Neural cell (in vitro differentiated cells): Measurements from ENCODE around the gene ACTBL2. TPM values are rescaled to one million over a fixed set of nuclear protein-coding genes. Genes with fewer than 3 reads are reported as not detected.

ENCODE experiments used
- H2AFZ ChIP-seq: fragments of 200-600, 300-800 bp; sonication (generic), shearing (Covaris generic); 2 replicates; pipeline ENCODE4 v1.6.0; 2014; ENCODE audit warnings: low read depth, mild to moderate bottlenecking, antibody characterized with exemption, low read length, moderate library complexity
- H3F3A ChIP-seq: fragments of 200-600 bp; shearing (Covaris generic); 2 replicates; pipeline ENCODE4 v1.6.1; 2016; ENCODE audit warnings: mild to moderate bottlenecking, moderate library complexity, mixed read lengths, antibody characterized with exemption, low read length; ENCODE audit not compliant: insufficient read depth, poor library complexity, severe bottlenecking
- H3K27ac ChIP-seq: fragments of 200-600, 300-800 bp; sonication (generic), shearing (Covaris generic); 2 replicates; pipeline ENCODE4 v1.5.1; 2014; ENCODE audit warnings: mild to moderate bottlenecking, low read length, moderate library complexity
- H3K27me3 ChIP-seq: fragments of 300-800, 200-600 bp; sonication (generic), shearing (Covaris generic); 2 replicates; pipeline ENCODE4 v1.6.0; 2014; ENCODE audit warnings: mild to moderate bottlenecking, low read depth, low read length, moderate library complexity; ENCODE audit not compliant: insufficient read depth
- H3K36me3 ChIP-seq: fragments of 300-800, 200-600 bp; sonication (generic), shearing (Covaris generic); 2 replicates; pipeline ENCODE4 v1.5.1; 2014; ENCODE audit warnings: mild to moderate bottlenecking, antibody characterized with exemption, low read length, moderate library complexity; ENCODE audit not compliant: insufficient read depth
- H3K4me2 ChIP-seq: fragments of 300-800, 200-600 bp; sonication (generic), shearing (Covaris generic); 2 replicates; pipeline ENCODE4 v1.6.0; 2014; ENCODE audit warnings: mild to moderate bottlenecking, low read length
- H3K4me3 ChIP-seq: fragments of 300-800, 200-600 bp; sonication (generic), shearing (Covaris generic); 2 replicates; pipeline ENCODE4 v1.5.1; 2014; ENCODE audit warnings: mild to moderate bottlenecking, low read length, moderate library complexity
- H3K79me2 ChIP-seq: fragments of 200-600 bp; shearing (Covaris generic); replicated peaks from 2 replicates; pipeline ENCODE4 v1.6.0; 2014; ENCODE audit warnings: mild to moderate bottlenecking, low read length, moderate library complexity; ENCODE audit not compliant: insufficient read depth
- H3K9ac ChIP-seq: fragments of 300-800, 200-600 bp; sonication (generic), shearing (Covaris generic); 2 replicates; pipeline ENCODE4 v1.6.1; 2016; ENCODE audit warnings: mild to moderate bottlenecking, low read length, mixed read lengths
- H3K9me2 ChIP-seq: fragments of 200-600 bp; shearing (Covaris generic); 2 replicates; pipeline ENCODE4 v1.6.1; 2016; ENCODE audit warnings: mild to moderate bottlenecking, low read length, mixed read lengths; ENCODE audit not compliant: insufficient read depth
- H3K9me3 ChIP-seq: fragments of 200-600, 300-800 bp; sonication (generic), shearing (Covaris generic); 2 replicates; pipeline ENCODE4 v1.6.1; 2016; ENCODE audit warnings: mild to moderate bottlenecking, mixed run types, low read length, moderate library complexity, mixed read lengths
- H4K20me1 ChIP-seq: fragments of 200-600 bp; shearing (Covaris generic); 2 replicates; pipeline ENCODE4 v1.6.1; 2016; ENCODE audit warnings: mild to moderate bottlenecking, mixed run types; ENCODE audit not compliant: insufficient read depth
- EP300 ChIP-seq: fragments of 450-650 bp; conservative IDR thresholded peaks from 2 replicates; pipeline ENCODE4 v1.6.1; 2014; ENCODE audit warnings: antibody characterized with exemption, mild to moderate bottlenecking, moderate library complexity; ENCODE audit not compliant: poor library complexity, severe bottlenecking
- EZH2 ChIP-seq: fragments of 200-600, 300-800 bp; shearing (Covaris generic), sonication (generic); IDR thresholded peaks from 2 replicates; pipeline ENCODE4 v1.6.1; 2014; ENCODE audit warnings: antibody characterized with exemption, low read length, borderline replicate concordance, mild to moderate bottlenecking; ENCODE audit not compliant: insufficient read depth, poor library complexity, severe bottlenecking
- MXI1 ChIP-seq: fragments of 450-650 bp; conservative IDR thresholded peaks from 2 replicates; pipeline ENCODE4 v1.6.1; 2014; ENCODE audit warnings: antibody characterized with exemption, mild to moderate bottlenecking; ENCODE audit not compliant: poor library complexity, severe bottlenecking
- POLR2AphosphoS5 ChIP-seq: IDR thresholded peaks from 2 replicates; pipeline ENCODE4 v1.6.1; 2012
- RAD21 ChIP-seq: fragments of 450-650 bp; conservative IDR thresholded peaks from 2 replicates; pipeline ENCODE4 v1.6.1; 2014; ENCODE audit warnings: antibody characterized with exemption, mild to moderate bottlenecking, moderate library complexity
- SMC3 ChIP-seq: fragments of 450-650 bp; conservative IDR thresholded peaks from 2 replicates; pipeline ENCODE4 v1.6.1; 2014; ENCODE audit warnings: antibody characterized with exemption, mild to moderate bottlenecking, moderate library complexity; ENCODE audit not compliant: poor library complexity
- TAF1 ChIP-seq: IDR thresholded peaks from 2 replicates; pipeline ENCODE4 v1.6.1; 2012; ENCODE audit warnings: low read depth
- polyA plus RNA-seq: library from polyadenylated mRNA; depleted of rRNA; stranded (reverse); fragments of >200 nt; gene quantifications from 2 replicates; pipeline ENCODE4 v1.2.3, GENCODE V29; 2014
- TF ChIP-seq, protein P1 (sequence below): fragments of 450-650 bp; IDR thresholded peaks from 2 replicates; pipeline ENCODE4 v1.5.1; 2014; ENCODE audit warnings: antibody characterized with exemption, mild to moderate bottlenecking, moderate library complexity; ENCODE audit not compliant: poor library complexity, severe bottlenecking
- TF ChIP-seq, protein P2 (sequence below): IDR thresholded peaks from 2 replicates; pipeline ENCODE4 v1.6.1; 2012; ENCODE audit warnings: borderline replicate concordance

Gene ACTBL2
- polyA plus RNA-seq, 1 donor from 2014 or later: not detected

DNA sequence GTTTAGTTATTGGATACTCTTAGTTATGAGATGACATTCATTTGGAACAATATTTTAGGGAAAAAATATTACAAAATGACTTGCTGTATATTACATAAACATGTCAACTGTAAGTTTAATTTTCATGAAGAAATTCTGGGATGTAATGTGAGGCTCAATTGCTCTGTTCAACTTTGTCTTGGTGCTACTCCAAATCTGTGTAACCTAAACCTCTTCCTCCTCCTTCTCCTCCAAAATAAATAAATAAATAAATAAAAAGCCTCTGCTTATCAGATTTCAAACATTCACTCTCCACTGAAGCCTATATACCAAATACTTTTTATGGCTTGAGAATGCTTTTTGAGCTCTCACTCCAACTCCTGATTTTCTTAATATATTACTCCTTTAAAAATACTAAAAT, 27.7 kb downstream of the ACTBL2 start:
- no peaks in the 10 kb centered on the region for H3F3A ChIP-seq

DNA sequence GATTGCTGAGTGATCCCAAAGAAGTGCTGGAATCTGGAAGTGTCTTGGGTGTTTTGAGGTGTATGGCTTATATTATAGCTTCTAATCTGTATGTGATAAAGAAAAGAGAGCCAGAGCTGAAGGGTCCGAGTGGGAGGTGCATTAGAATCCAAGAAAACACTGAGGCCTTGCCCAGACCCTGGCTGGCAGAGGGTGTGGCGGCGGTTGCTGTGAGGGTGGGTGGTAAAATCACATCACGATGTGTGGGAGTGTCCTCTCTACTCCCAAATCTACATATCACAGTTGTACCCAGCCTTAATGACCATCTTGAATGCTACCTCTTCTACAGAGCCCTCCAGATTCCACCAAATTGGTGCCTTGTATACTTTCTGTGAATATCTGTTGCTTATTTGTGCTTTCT, 28.9 kb downstream of the ACTBL2 start:
- H3K79me2 ChIP-seq: no peaks in the 10 kb centered on the region
- H3K4me3 ChIP-seq: no peak overlapping the region
- no peaks in the 10 kb centered on the region for H3K36me3 ChIP-seq
- no peak overlapping the region for H3K9ac ChIP-seq
- H3K9me3 ChIP-seq: no peaks in the 10 kb centered on the region
- TF ChIP-seq POLR2AphosphoS5: no peak
- H3K4me2 ChIP-seq: no peak overlapping the region
- H3F3A ChIP-seq: no peaks in the 10 kb centered on the region
- H3K27me3 ChIP-seq: no peaks in the 10 kb centered on the region
- no peak overlapping the region for H2AFZ ChIP-seq
- no peaks in the 10 kb centered on the region for H3K9me2 ChIP-seq
- no peak overlapping the region for H3K27ac ChIP-seq
- H4K20me1 ChIP-seq: no peaks in the 10 kb centered on the region

More for the DNA sequence above, 27.7 kb downstream of the ACTBL2 start:
- no peaks in the 10 kb centered on the region for H3K27me3 ChIP-seq
- no peak overlapping the region for H3K27ac ChIP-seq
- no peaks in the 10 kb centered on the region for H3K9me2 ChIP-seq
- no peak overlapping the region for H3K4me2 ChIP-seq
- no peaks in the 10 kb centered on the region for H3K9me3 ChIP-seq
- TF ChIP-seq TAF1 (no peak), EZH2 (no peak), RAD21 (no peak), EP300 (no peak), MXI1 (no peak), POLR2AphosphoS5 (no peak), SMC3 (no peak)
- TF ChIP-seq, protein P1, sequence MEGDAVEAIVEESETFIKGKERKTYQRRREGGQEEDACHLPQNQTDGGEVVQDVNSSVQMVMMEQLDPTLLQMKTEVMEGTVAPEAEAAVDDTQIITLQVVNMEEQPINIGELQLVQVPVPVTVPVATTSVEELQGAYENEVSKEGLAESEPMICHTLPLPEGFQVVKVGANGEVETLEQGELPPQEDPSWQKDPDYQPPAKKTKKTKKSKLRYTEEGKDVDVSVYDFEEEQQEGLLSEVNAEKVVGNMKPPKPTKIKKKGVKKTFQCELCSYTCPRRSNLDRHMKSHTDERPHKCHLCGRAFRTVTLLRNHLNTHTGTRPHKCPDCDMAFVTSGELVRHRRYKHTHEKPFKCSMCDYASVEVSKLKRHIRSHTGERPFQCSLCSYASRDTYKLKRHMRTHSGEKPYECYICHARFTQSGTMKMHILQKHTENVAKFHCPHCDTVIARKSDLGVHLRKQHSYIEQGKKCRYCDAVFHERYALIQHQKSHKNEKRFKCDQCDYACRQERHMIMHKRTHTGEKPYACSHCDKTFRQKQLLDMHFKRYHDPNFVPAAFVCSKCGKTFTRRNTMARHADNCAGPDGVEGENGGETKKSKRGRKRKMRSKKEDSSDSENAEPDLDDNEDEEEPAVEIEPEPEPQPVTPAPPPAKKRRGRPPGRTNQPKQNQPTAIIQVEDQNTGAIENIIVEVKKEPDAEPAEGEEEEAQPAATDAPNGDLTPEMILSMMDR: no peak
- TF ChIP-seq, protein P2, sequence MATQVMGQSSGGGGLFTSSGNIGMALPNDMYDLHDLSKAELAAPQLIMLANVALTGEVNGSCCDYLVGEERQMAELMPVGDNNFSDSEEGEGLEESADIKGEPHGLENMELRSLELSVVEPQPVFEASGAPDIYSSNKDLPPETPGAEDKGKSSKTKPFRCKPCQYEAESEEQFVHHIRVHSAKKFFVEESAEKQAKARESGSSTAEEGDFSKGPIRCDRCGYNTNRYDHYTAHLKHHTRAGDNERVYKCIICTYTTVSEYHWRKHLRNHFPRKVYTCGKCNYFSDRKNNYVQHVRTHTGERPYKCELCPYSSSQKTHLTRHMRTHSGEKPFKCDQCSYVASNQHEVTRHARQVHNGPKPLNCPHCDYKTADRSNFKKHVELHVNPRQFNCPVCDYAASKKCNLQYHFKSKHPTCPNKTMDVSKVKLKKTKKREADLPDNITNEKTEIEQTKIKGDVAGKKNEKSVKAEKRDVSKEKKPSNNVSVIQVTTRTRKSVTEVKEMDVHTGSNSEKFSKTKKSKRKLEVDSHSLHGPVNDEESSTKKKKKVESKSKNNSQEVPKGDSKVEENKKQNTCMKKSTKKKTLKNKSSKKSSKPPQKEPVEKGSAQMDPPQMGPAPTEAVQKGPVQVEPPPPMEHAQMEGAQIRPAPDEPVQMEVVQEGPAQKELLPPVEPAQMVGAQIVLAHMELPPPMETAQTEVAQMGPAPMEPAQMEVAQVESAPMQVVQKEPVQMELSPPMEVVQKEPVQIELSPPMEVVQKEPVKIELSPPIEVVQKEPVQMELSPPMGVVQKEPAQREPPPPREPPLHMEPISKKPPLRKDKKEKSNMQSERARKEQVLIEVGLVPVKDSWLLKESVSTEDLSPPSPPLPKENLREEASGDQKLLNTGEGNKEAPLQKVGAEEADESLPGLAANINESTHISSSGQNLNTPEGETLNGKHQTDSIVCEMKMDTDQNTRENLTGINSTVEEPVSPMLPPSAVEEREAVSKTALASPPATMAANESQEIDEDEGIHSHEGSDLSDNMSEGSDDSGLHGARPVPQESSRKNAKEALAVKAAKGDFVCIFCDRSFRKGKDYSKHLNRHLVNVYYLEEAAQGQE: no peak
- H2AFZ ChIP-seq: no peak overlapping the region
- H4K20me1 ChIP-seq: no peaks in the 10 kb centered on the region
- H3K79me2 ChIP-seq: no peaks in the 10 kb centered on the region
- no peak overlapping the region for H3K9ac ChIP-seq
- no peak overlapping the region for H3K4me3 ChIP-seq
- no peaks in the 10 kb centered on the region for H3K36me3 ChIP-seq

DNA sequence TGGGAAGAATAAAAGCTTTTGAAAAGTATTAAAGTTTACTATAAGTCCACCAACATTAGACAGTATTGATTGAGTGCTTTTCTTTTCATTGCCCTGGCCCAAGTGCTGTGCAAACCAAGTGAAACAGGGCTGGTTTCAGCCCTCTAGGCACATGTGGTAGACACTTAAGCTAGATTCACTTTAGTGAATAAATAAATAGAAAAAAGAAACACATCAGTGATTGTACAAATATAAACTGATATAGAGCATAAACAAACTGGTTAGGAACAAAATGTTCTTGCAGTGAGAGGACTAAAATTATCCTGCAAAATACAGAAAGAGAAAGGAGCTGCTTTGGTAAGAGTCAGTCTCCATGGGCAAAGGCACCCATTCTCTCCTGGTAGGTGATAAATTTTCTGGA, 29.7 kb downstream of the ACTBL2 start:
- no peak overlapping the region for H2AFZ ChIP-seq
- no peaks in the 10 kb centered on the region for H3K36me3 ChIP-seq
- H3K4me3 ChIP-seq: no peak overlapping the region
- no peaks in the 10 kb centered on the region for H4K20me1 ChIP-seq
- H3K79me2 ChIP-seq: no peaks in the 10 kb centered on the region
- no peaks in the 10 kb centered on the region for H3F3A ChIP-seq
- H3K9ac ChIP-seq: no peak overlapping the region
- H3K27me3 ChIP-seq: no peaks in the 10 kb centered on the region
- TF ChIP-seq TAF1: no peak
- H3K4me2 ChIP-seq: no peak overlapping the region
- no peaks in the 10 kb centered on the region for H3K9me2 ChIP-seq
- H3K9me3 ChIP-seq: no peaks in the 10 kb centered on the region
- no peak overlapping the region for H3K27ac ChIP-seq
